Neural crest cell (in vitro differentiated cells): ENCODE measurements around the gene SMC1B. TPM values are rescaled to one million over a fixed set of nuclear protein-coding genes. Genes with fewer than 3 reads are reported as not detected.
A peak's percentile ranks its signal among the peaks of the same experiment; 100 is the strongest.

Experiments
- DNase-seq: peaks from one replicate; pipeline ENCODE4 v3.0.0; 2021; ENCODE audit warnings: low read depth, mixed read lengths, low spot score
- H3K27ac Mint-ChIP-seq: one replicate; pipeline ENCODE4 v1.8.0; 2021; ENCODE audit warnings: mild to moderate bottlenecking, mixed read lengths; ENCODE audit not compliant: unreplicated experiment
- H3K27me3 Mint-ChIP-seq: 2 replicates; pipeline ENCODE4 v1.8.0; 2021; ENCODE audit warnings: low read depth, mild to moderate bottlenecking, mixed read lengths
- H3K36me3 Mint-ChIP-seq: 2 replicates; pipeline ENCODE4 v1.8.0; 2021; ENCODE audit warnings: low read depth, mild to moderate bottlenecking, mixed read lengths
- H3K4me1 Mint-ChIP-seq: 2 replicates; pipeline ENCODE4 v1.8.0; 2021; ENCODE audit warnings: mixed read lengths
- H3K4me3 Mint-ChIP-seq: one replicate; pipeline ENCODE4 v1.8.0; 2021; ENCODE audit warnings: mild to moderate bottlenecking, mixed read lengths
- H3K9me3 Mint-ChIP-seq: 2 replicates; pipeline ENCODE4 v1.8.0; 2021; ENCODE audit warnings: mixed read lengths
- CTCF ChIP-seq: fragments of 200-600 bp; sonication (generic); conservative IDR thresholded peaks from 2 replicates; pipeline ENCODE4 v1.5.0; 2021; ENCODE audit warnings: antibody characterized with exemption, mild to moderate bottlenecking
- total RNA-seq: library from RNA; stranded (reverse); gene quantifications from 2 replicates; pipeline ENCODE4 v1.2.1, GENCODE V29; 2021

The SMC1B gene
- total RNA-seq, 1 donor from 2014 or later, result not detected

- H3K36me3 Mint-ChIP-seq, result no peaks in the 10 kb centered on the region
- peaks cover 30% of the 10 kb centered on the region for H3K4me1 Mint-ChIP-seq
- DNase-seq, result no peak
- H3K27ac Mint-ChIP-seq, result no peak overlapping the region
- no peaks in the 10 kb centered on the region for H3K9me3 Mint-ChIP-seq
- no peak for TF ChIP-seq CTCF
- no peak overlapping the region for H3K4me3 Mint-ChIP-seq
- H3K27me3 Mint-ChIP-seq, result no peaks in the 10 kb centered on the region
Observed at GRCh38 chr22:45316796-45317526, 96.4 kb downstream of the SMC1B start.

- Mint-ChIP-seq H3K4me3 (peak overlapping the region; percentile 59), H3K4me1 (peaks cover 41% of the 10 kb centered on the region), H3K9me3 (no peaks in the 10 kb centered on the region), H3K36me3 (no peaks in the 10 kb centered on the region), H3K27ac (no peak overlapping the region), H3K27me3 (peaks cover 6% of the 10 kb centered on the region)
- no peak for TF ChIP-seq CTCF
- DNase-seq, result no peak
Observed at GRCh38 chr22:45314786-45315185, 98.6 kb downstream of the SMC1B start.

DNA sequence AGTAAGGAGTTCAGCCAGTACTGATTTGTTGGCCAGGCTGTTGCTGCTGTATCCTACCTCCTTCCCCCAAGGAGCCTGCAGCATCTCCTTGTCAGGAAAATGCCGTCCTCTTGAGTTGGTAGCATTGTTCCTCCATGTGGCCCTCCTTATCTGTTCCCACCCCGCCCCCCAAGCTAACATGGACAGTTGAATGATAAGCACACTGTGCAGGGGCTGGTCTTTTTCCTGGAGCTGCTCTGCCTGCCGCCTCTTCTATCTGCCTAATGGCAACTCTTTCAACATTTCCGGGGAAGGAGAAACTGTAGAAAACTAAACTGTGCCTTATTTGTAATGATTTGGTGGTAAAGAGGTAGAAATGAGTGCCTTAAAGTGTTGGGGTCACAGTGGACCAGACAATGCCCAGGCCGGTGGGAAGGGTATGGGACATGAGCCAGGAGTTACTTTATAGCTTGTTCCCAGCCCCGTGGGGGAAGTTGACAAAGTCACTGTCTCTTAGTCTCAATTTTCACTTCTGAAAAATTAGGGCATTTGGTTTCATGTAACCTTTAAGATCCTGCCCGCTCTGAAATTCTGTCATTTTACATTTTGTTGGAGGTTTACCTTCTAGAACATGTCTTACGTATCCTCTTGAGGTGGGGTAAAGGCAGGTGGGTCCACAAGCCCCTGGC, 99.2 kb downstream of the SMC1B start:
- TF ChIP-seq CTCF, result no peak
- no peaks in the 10 kb centered on the region for H3K36me3 Mint-ChIP-seq
- H3K9me3 Mint-ChIP-seq, result no peaks in the 10 kb centered on the region
- H3K27ac Mint-ChIP-seq, result no peak overlapping the region
- no peak for DNase-seq
- peaks cover 39% of the 10 kb centered on the region for H3K4me1 Mint-ChIP-seq
- peaks cover 6% of the 10 kb centered on the region for H3K27me3 Mint-ChIP-seq
- H3K4me3 Mint-ChIP-seq, result peak overlapping the region; percentile 59

DNA sequence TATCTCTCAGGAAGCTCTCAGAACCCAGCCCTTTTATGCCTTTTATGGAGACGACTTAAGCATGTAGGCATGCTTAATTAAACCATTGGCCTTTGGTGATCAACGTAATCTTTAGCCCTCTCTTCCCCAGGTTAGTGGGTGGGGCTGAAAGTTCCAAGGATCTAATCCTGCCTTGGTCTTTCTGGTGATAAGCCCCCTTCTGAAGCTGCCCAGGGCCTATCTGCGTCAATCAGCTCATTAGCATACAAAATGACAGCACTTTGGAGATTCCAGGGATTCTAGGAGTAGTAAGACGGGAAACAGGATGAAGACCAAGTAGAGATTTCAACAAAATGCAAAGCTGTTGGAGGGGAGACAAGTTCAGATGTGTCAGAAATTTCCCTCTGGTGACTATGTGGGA, 100.5 kb downstream of the SMC1B start:
- H3K27me3 Mint-ChIP-seq, result peaks cover 6% of the 10 kb centered on the region
- H3K27ac Mint-ChIP-seq, result no peak overlapping the region
- H3K36me3 Mint-ChIP-seq, result no peaks in the 10 kb centered on the region
- peak overlapping the region; percentile 65 for H3K4me3 Mint-ChIP-seq
- DNase-seq, result no peak
- no peak for TF ChIP-seq CTCF
- H3K9me3 Mint-ChIP-seq, result no peaks in the 10 kb centered on the region
- peaks cover 34% of the 10 kb centered on the region for H3K4me1 Mint-ChIP-seq

DNA sequence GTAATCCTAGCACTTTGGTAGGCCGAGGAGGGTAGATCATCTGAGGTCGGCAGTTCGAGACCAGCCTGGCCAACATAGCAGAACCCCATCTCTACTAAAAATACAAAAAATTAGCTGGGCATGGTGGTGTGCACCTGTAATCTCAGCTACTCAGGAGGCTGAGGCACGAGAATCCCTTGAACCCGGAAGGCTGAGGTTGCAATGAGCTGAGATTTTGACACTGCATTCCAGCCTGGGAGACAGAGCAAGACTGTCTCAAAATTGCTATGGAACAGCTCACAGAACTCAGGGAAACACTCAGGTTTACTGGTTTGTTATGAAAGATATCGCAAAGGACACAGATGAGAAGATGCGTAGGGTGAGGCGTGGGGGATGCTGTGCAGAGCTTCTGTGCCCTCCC, 101.0 kb downstream of the SMC1B start:
- Mint-ChIP-seq H3K36me3 (no peaks in the 10 kb centered on the region), H3K27me3 (peaks cover 6% of the 10 kb centered on the region), H3K27ac (no peak overlapping the region), H3K4me1 (peaks cover 34% of the 10 kb centered on the region), H3K4me3 (peak overlapping the region; percentile 65), H3K9me3 (no peaks in the 10 kb centered on the region)
- no peak for DNase-seq
- TF ChIP-seq CTCF, result no peak
